Osteoblast (primary cell): ENCODE results near the gene PLTP. TPM values are rescaled to one million over a fixed set of nuclear protein-coding genes. Genes with fewer than 3 reads are reported as not detected.
"Not testable (repeated sequence)": the region's sequence is repeated elsewhere in the genome, so short reads cannot be mapped to it uniquely, and the experiment has no call there.

Experiments used
- DNase-seq: peaks from one replicate; pipeline ENCODE4 v3.0.0; 2011; ENCODE audit warnings: low spot score, mixed read lengths; ENCODE audit not compliant: insufficient read length; ENCODE audit errors: missing footprints
- H2AFZ ChIP-seq: 2 replicates; pipeline ENCODE4 v1.6.0; 2011; ENCODE audit warnings: mild to moderate bottlenecking, low read length
- H3K27ac ChIP-seq: 2 replicates; pipeline ENCODE4 v1.5.1; 2011; ENCODE audit warnings: mild to moderate bottlenecking, low read depth, low read length, moderate library complexity
- H3K27me3 ChIP-seq: 2 replicates; pipeline ENCODE4 v1.6.0; 2012; ENCODE audit warnings: mild to moderate bottlenecking, control low read depth, inconsistent platforms, low read length, moderate library complexity; ENCODE audit not compliant: insufficient read depth
- H3K36me3 ChIP-seq: 2 replicates; pipeline ENCODE4 v1.5.1; 2011; ENCODE audit warnings: mild to moderate bottlenecking, low read length, control low read depth, moderate library complexity; ENCODE audit not compliant: insufficient read depth
- H3K4me1 ChIP-seq: 2 replicates; pipeline ENCODE4 v1.5.1; 2011; ENCODE audit warnings: mild to moderate bottlenecking, low read length, control low read depth, moderate library complexity; ENCODE audit not compliant: insufficient read depth
- H3K4me2 ChIP-seq: 2 replicates; pipeline ENCODE4 v1.6.0; 2011; ENCODE audit warnings: mild to moderate bottlenecking, low read length; ENCODE audit not compliant: insufficient read depth
- H3K4me3 ChIP-seq: fragments of 200-600 bp; sonication (generic); 3 replicates; pipeline ENCODE4 v1.5.1; 2012; ENCODE audit warnings: mild to moderate bottlenecking, low read length, inconsistent platforms; ENCODE audit not compliant: insufficient read depth
- H3K79me2 ChIP-seq: 2 replicates; pipeline ENCODE4 v1.6.0; 2012; ENCODE audit warnings: mild to moderate bottlenecking, low read length, control low read depth, inconsistent platforms; ENCODE audit not compliant: insufficient read depth
- H3K9me3 ChIP-seq: 2 replicates; pipeline ENCODE4 v1.5.1; 2011; ENCODE audit warnings: low read depth, low read length, control low read depth
- H4K20me1 ChIP-seq: 2 replicates; pipeline ENCODE4 v1.6.0; 2012; ENCODE audit warnings: mild to moderate bottlenecking, low read length, control low read depth; ENCODE audit not compliant: insufficient read depth
- total RNA-seq: library from RNA; depleted of rRNA; stranded (reverse); fragments of >200 nt; gene quantifications from 2 replicates; pipeline ENCODE4 v1.2.3, GENCODE V29; 2012
- TF ChIP-seq, protein P1 (sequence below): IDR thresholded peaks from 2 replicates; pipeline ENCODE4 v1.5.1; 2011; ENCODE audit warnings: mild to moderate bottlenecking, low read depth, low read length, moderate library complexity; ENCODE audit errors: extremely low read depth

Gene PLTP
- total RNA-seq, 1 donor: 21.7 TPM

GRCh38 chr20:45934586-45935415 lies 22.8 kb upstream of the PLTP start, which contains the start of gene PCIF1:
TSS of gene PCIF1 (plus strand) at chr20:45934683. CDS start at chr20:45939000, 4,317 bp downstream.
- H3K79me2 ChIP-seq: peaks cover 53% of the 10 kb centered on the region
- H3K27ac ChIP-seq: peak within 1 kb of the TSS; percentile 95

DNA sequence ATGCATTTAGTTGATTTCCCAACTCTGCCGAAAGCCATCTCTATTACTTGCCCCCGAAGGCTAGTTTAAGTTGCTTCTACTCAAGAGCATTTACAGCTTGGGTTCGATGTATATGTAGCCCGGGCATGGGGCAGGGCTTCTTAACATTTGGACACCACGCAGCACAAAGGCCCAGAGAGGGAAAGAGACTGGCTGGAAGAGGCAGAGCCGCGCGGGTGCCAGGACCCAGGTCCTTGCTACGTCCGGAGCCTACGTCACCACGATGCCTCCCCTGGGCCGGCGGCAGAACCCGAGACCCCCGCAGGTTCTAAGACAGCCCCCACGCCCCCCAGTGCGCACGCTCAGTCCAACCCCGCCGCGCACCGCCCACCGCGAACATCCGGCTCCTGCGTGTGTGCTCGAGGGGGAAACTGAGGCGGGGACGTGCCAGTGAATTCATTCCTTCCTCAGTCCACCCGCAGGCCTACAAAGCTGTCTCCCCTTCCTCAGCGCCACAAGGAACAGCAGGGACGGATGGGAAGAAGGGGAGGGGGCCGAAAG lies 22.2 kb upstream of the PLTP start:
- TF ChIP-seq, protein P1, sequence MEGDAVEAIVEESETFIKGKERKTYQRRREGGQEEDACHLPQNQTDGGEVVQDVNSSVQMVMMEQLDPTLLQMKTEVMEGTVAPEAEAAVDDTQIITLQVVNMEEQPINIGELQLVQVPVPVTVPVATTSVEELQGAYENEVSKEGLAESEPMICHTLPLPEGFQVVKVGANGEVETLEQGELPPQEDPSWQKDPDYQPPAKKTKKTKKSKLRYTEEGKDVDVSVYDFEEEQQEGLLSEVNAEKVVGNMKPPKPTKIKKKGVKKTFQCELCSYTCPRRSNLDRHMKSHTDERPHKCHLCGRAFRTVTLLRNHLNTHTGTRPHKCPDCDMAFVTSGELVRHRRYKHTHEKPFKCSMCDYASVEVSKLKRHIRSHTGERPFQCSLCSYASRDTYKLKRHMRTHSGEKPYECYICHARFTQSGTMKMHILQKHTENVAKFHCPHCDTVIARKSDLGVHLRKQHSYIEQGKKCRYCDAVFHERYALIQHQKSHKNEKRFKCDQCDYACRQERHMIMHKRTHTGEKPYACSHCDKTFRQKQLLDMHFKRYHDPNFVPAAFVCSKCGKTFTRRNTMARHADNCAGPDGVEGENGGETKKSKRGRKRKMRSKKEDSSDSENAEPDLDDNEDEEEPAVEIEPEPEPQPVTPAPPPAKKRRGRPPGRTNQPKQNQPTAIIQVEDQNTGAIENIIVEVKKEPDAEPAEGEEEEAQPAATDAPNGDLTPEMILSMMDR: no peak
- peak; percentile 85 for DNase-seq
- Histone ChIP-seq H3K9me3 (no peaks in the 10 kb centered on the region), H3K4me1 (peaks cover 16% of the 10 kb centered on the region), H3K79me2 (peaks cover 53% of the 10 kb centered on the region), H3K36me3 (peaks cover 23% of the 10 kb centered on the region), H4K20me1 (peaks cover 46% of the 10 kb centered on the region), H3K4me2 (peak overlapping the region; percentile 99), H3K27ac (peak overlapping the region; percentile 95), H2AFZ (peak overlapping the region; percentile 94), H3K4me3 (peak overlapping the region; percentile 100), H3K27me3 (no peaks in the 10 kb centered on the region)

More at GRCh38 chr20:45934586-45935415, 22.8 kb upstream of the PLTP start, which contains the start of gene PCIF1:
- Histone ChIP-seq H3K27me3 (no peaks in the 10 kb centered on the region), H3K4me3 (peak within 1 kb of the TSS; percentile 100), H3K9me3 (no peaks in the 10 kb centered on the region), H3K4me1 (peaks cover 16% of the 10 kb centered on the region), H3K36me3 (peaks cover 30% of the 10 kb centered on the region), H2AFZ (peak within 1 kb of the TSS; percentile 94), H4K20me1 (peaks cover 46% of the 10 kb centered on the region), H3K4me2 (peak within 1 kb of the TSS; percentile 99)
- TF ChIP-seq, protein P1: no peak
- peak; percentile 100 for DNase-seq

DNA sequence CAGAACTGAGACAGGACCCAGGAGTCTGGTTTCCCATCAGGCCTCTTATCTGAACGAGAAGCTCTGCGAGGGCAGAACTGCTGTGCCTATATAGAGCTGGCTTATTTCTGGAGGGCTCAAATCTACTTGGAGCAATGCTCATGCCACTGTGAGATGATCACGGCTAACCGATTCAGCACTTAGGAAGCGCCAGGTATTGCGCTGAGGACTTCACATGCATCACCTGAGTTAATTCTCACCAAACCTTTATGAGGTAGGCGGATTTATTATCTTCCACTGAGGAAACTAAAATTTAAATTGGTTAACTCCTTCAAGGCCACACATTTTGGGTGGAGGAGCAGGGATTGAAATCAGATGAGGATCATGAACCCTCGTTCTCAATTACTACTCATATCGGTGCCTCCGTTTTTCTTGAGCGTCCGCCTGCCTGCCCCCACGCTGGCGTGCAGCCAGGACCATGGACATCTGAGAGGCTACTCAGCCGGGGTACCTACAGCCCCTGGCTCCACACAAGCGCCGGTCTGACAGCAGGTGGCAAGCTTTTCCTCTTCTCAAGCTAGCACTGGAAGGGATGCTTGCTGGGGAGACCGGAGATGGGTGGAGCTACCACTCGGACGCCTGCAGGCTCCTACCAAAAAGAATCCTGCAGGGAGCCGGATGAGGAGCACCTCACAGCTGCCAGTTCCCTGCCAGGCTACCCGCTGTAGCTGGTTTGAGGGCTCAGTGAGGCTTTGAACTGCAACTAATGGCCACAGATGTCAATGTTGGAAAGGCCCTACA lies 21.5 kb upstream of the PLTP start:
- Histone ChIP-seq H3K27ac (peak overlapping the region; percentile 95), H3K4me3 (peak overlapping the region; percentile 100), H3K36me3 (peaks cover 17% of the 10 kb centered on the region), H3K4me1 (peaks cover 16% of the 10 kb centered on the region), H3K9me3 (no peaks in the 10 kb centered on the region), H3K79me2 (peaks cover 50% of the 10 kb centered on the region), H3K4me2 (peak overlapping the region; percentile 99), H4K20me1 (peaks cover 44% of the 10 kb centered on the region), H2AFZ (peak overlapping the region; percentile 94), H3K27me3 (no peaks in the 10 kb centered on the region)
- TF ChIP-seq, protein P1: peak; percentile 22
- DNase-seq: peak; percentile 98

GRCh38 chr20:45931680-45932079 lies 19.7 kb upstream of the PLTP start:
- H3K4me3 ChIP-seq, H3K9me3 ChIP-seq, DNase-seq, H3K27me3 ChIP-seq, H3K4me2 ChIP-seq, H3K36me3 ChIP-seq, H3K27ac ChIP-seq, H2AFZ ChIP-seq: not testable (repeated sequence)
- Histone ChIP-seq H3K79me2 (peaks cover 32% of the 10 kb centered on the region), H3K4me1 (peaks cover 12% of the 10 kb centered on the region), H4K20me1 (peaks cover 36% of the 10 kb centered on the region)
